OCI-LY7 (cell line): ENCODE measurements around the gene PUM2. TPM values are rescaled to one million over a fixed set of nuclear protein-coding genes. Genes with fewer than 3 reads are reported as not detected.

ENCODE experiments used
- BruUV-seq: library from RNA; stranded (reverse); fragments of 400-500 nt; replicated peaks from 2 replicates; lab custom pipeline; 2021; lab: Mats Ljungman, UMichigan
- CTCF ChIA-PET: fragments of 300-600 bp; sonication (Branson Sonifier 250); formaldehyde crosslinking; loops from one replicate; lab custom pipeline; 2022; ENCODE audit warnings: antibody characterized with exemption; ENCODE audit not compliant: unreplicated experiment; lab: Charles Lee
- POLR2A ChIA-PET: fragments of 300-600 bp; sonication (Branson Sonifier 250); formaldehyde crosslinking; loops from one replicate; lab custom pipeline; 2022; ENCODE audit warnings: antibody characterized with exemption; lab: Charles Lee
- DNase-seq: peaks from one replicate; pipeline ENCODE4 v3.0.0-alpha.2; 2015; ENCODE audit warnings: low spot score
- H2AFZ ChIP-seq: fragments of 200-600 bp; sonication (generic), shearing (Covaris generic); 2 replicates; pipeline ENCODE4 v1.6.1; 2014; ENCODE audit warnings: mild to moderate bottlenecking, antibody characterized with exemption, low read length, moderate library complexity
- H3K27ac ChIP-seq: fragments of 200-600 bp; sonication (generic); 2 replicates; pipeline ENCODE4 v1.5.1; 2014; ENCODE audit warnings: mixed run types, low read depth, mild to moderate bottlenecking, moderate library complexity, low read length, inconsistent platforms; ENCODE audit not compliant: poor library complexity, severe bottlenecking
- H3K36me3 ChIP-seq: fragments of 200-600 bp; sonication (generic); 2 replicates; pipeline ENCODE4 v1.6.1; 2014; ENCODE audit warnings: mild to moderate bottlenecking, antibody characterized with exemption, low read length, moderate library complexity, mixed read lengths; ENCODE audit not compliant: insufficient read depth
- H3K4me1 ChIP-seq: fragments of 200-600 bp; sonication (generic); 2 replicates; pipeline ENCODE4 v1.5.1; 2014; ENCODE audit warnings: mild to moderate bottlenecking, low read length; ENCODE audit not compliant: insufficient read depth, poor library complexity, severe bottlenecking
- H3K4me2 ChIP-seq: fragments of 200-600 bp; sonication (generic); 2 replicates; pipeline ENCODE4 v1.6.1; 2014; ENCODE audit warnings: mild to moderate bottlenecking, low read length
- H3K4me3 ChIP-seq: fragments of 200-600 bp; sonication (generic); 2 replicates; pipeline ENCODE4 v1.5.1; 2014; ENCODE audit warnings: mild to moderate bottlenecking, low read depth, low read length; ENCODE audit not compliant: poor library complexity, severe bottlenecking
- H3K79me2 ChIP-seq: fragments of 200-600 bp; sonication (generic); 2 replicates; pipeline ENCODE4 v1.6.1; 2016; ENCODE audit warnings: low read depth, mild to moderate bottlenecking, low read length, moderate library complexity, mixed read lengths; ENCODE audit not compliant: insufficient read depth
- H3K9me2 ChIP-seq: fragments of 200-600 bp; sonication (generic); 2 replicates; pipeline ENCODE4 v1.6.1; 2016; ENCODE audit warnings: mild to moderate bottlenecking, low read length, mixed read lengths; ENCODE audit not compliant: insufficient read depth
- H3K9me3 ChIP-seq: fragments of 200-600 bp; sonication (generic); 2 replicates; pipeline ENCODE4 v1.6.1; 2014; ENCODE audit warnings: mild to moderate bottlenecking, mixed run types, low read length, mixed read lengths
- H4K20me1 ChIP-seq: fragments of 200-600 bp; sonication (generic); 2 replicates; pipeline ENCODE4 v1.6.1; 2014; ENCODE audit warnings: mild to moderate bottlenecking, antibody characterized with exemption, low read length, moderate library complexity, mixed read lengths; ENCODE audit not compliant: insufficient read depth
- CTCF ChIP-seq: fragments of 200-600 bp; sonication (generic); conservative IDR thresholded peaks from 2 replicates; pipeline ENCODE4 v1.5.1; 2014; ENCODE audit warnings: mild to moderate bottlenecking, antibody characterized with exemption, low read length, moderate library complexity, mixed read lengths
- EZH2phosphoT487 ChIP-seq: fragments of 200-600 bp; sonication (generic); IDR thresholded peaks from 2 replicates; pipeline ENCODE4 v1.6.1; 2018; ENCODE audit warnings: low read depth, borderline replicate concordance, mild to moderate bottlenecking, mixed run types, antibody characterized with exemption, low read length, moderate library complexity, mixed read lengths
- intact Hi-C: fragments of 100-400 bp; cut with micrococcal nuclease; formaldehyde crosslinking; loops from one replicate; pipeline ENCODE4 v1.10.0; 2022; ENCODE audit not compliant: unreplicated experiment
- total RNA-seq, 2 experiments: library from RNA; depleted of rRNA in 1 of 2; stranded (reverse); fragments of >200 nt in 1 of 2; shearing (Covaris generic) in 1 of 2; gene quantifications; 2 replicates each; pipeline ENCODE4 v1.2.3, GENCODE V29; 2014 to 2022

Gene PUM2
- total RNA-seq, 2 experiments from 2014 or later = 48.2 to 122 TPM

GRCh38 chr2:20214566-20215182 lies 136.0 kb downstream of the PUM2 start:
- CTCF ChIA-PET = no interaction called here
- Histone ChIP-seq H3K27ac (no peak overlapping the region), H3K9me2 (no peaks in the 10 kb centered on the region), H4K20me1 (no peaks in the 10 kb centered on the region), H3K36me3 (no peaks in the 10 kb centered on the region), H2AFZ (no peak overlapping the region), H3K4me3 (no peak overlapping the region), H3K4me1 (peaks cover 26% of the 10 kb centered on the region), H3K9me3 (no peaks in the 10 kb centered on the region), H3K4me2 (no peak overlapping the region), H3K79me2 (no peaks in the 10 kb centered on the region)
- DNase-seq = no peak
- TF ChIP-seq CTCF (no peak), EZH2phosphoT487 (no peak)
- POLR2A ChIA-PET = interaction anchor here (0.6 to 1.0 kb wide), 2 partner anchors 47 to 108 kb away, joined by 3 read pairs; no protein-coding TSS in a partner anchor
- intact Hi-C loops = no loop called here
- no TSS peak for BruUV-seq

GRCh38 chr2:20213651-20214565 lies 136.7 kb downstream of the PUM2 start:
- no peak overlapping the region for H3K4me3 ChIP-seq
- POLR2A ChIA-PET = interaction anchor here (0.6 to 1.0 kb wide), 2 partner anchors 46 to 107 kb away, joined by 3 read pairs; no protein-coding TSS in a partner anchor
- no TSS peak for BruUV-seq

More at GRCh38 chr2:20213651-20214565, 136.7 kb downstream of the PUM2 start:
- CTCF ChIA-PET = no interaction called here
- no peaks in the 10 kb centered on the region for H3K79me2 ChIP-seq
- peak overlapping the region; percentile 24; the same call in 1 of the 2 replicates for H3K4me2 ChIP-seq
- no peak overlapping the region for H3K27ac ChIP-seq
- H3K36me3 ChIP-seq = no peaks in the 10 kb centered on the region
- peak; percentile 54 for DNase-seq
- H2AFZ ChIP-seq = no peak overlapping the region
- intact Hi-C loops = no loop called here
- TF ChIP-seq EZH2phosphoT487 (no peak), CTCF (no peak)
- H3K4me1 ChIP-seq = peaks cover 26% of the 10 kb centered on the region
- H3K9me3 ChIP-seq = no peaks in the 10 kb centered on the region
- H4K20me1 ChIP-seq = no peaks in the 10 kb centered on the region
- H3K9me2 ChIP-seq = no peaks in the 10 kb centered on the region
